Skeletal muscle cell (primary cell): ENCODE measurements around the gene ADM2.

Experiments used
- DNase-seq: peaks from one replicate; pipeline ENCODE4 v3.0.0-alpha.2; 2010; ENCODE audit warnings: low read depth
- H3K4me3 ChIP-seq: 2 replicates; pipeline ENCODE4 v1.5.1; 2011; ENCODE audit warnings: low read depth, mild to moderate bottlenecking, control low read depth, low read length, moderate library complexity

ADM2 gene

GRCh38 chr22:50520826-50521453 is 39.6 kb downstream of the ADM2 start:
- DNase-seq, result no peak
- no peak overlapping the region for H3K4me3 ChIP-seq

DNA sequence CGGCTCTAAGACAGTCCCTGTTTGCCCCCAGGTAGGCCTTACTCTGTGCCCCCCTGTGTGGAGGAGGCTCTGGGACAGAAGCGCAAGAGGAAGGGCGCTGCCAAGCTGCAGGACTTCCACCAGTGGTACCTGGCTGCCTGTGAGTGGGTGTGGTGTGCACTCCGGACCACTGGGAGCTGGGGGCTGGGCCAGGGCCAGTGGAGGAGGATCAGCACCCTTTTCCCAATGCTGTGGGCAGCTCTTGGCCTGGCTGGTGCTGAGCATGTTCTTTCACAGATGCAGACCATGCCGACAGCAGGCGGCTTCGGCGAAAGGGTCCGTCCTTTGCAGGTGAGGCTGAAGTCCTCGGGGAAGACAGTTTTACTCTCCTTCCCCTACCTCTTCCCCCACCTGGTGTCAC is 40.4 kb downstream of the ADM2 start:
- no peak for DNase-seq
- no peak overlapping the region for H3K4me3 ChIP-seq

GRCh38 chr22:50522208-50522805 is 41.0 kb downstream of the ADM2 start:
- no peak overlapping the region for H3K4me3 ChIP-seq
- DNase-seq, result no peak

- no peak overlapping the region for H3K4me3 ChIP-seq
- DNase-seq, result no peak
Measured at GRCh38 chr22:50522806-50523438, 41.6 kb downstream of the ADM2 start.

DNA sequence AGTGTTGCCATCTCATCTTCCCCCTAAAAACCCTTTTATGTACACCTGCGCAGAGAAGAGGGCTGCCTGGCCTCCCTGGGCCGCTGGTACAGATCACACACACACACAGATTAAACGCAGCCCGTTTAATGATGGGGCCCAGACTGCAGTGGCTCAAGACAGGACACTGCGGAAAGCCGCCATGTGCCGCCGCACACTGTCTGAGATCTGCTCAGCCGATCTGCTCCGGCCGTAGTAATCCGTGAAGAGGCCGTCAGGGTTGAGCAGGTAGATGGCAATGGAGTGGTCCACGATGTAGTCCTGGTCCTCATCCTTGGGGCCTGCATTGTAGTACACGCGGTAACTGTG is 42.1 kb downstream of the ADM2 start:
- H3K4me3 ChIP-seq, result no peak overlapping the region
- DNase-seq, result no peak

DNA sequence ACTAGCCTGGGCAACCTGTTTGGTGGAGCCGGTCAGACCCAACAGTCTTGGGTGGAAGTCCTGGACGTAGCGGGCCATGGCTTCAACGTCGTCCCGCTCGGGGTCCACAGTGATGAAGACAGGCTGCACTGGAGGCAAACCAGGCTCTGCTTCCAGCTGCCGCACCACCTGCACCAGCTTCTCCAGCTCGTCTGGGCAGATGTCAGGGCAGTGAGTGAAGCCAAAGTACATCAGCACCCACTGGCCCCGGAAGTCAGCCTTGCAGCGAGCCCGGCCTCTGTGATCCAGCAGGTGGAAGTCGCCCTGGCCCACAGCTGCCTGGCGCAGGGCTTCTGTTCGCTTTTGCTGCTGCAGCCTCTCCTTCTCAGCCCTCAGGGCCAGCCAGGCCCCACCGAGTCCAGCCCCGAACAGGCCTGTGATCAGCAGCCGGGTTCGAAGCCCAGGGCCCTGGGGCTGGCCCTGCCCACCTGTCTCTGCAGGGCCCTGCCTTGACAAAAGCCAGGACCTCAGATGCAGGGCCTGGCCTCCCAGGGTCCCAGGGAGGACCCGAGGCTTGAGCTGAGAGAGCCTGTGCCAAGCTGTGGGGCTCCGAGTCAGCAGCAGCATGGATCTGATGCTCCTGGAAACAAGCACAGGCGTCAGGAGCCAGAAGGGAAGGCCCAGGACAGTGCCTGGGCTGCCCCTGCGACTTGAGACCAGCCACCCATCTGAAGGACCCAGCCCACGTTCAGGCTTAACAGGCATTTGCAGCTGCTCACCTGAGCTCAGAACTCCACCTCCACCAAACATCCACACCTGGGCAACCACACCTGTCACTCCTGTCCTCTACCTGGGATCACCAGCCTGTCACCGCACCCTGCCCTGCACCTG is 42.7 kb downstream of the ADM2 start:
- no peak for DNase-seq
- H3K4me3 ChIP-seq, result peak overlapping the region; percentile 87

- DNase-seq, result no peak
- peak overlapping the region; percentile 87 for H3K4me3 ChIP-seq
Measured at GRCh38 chr22:50524676-50525103, 43.3 kb downstream of the ADM2 start.

- peak within 1 kb of the TSS; percentile 87 for H3K4me3 ChIP-seq
- peak; percentile 93 for DNase-seq
Measured at GRCh38 chr22:50525104-50525857, 43.9 kb downstream of the ADM2 start, which contains the start of gene SCO2. SCO2 (minus strand) TSS chr22:50525598; CDS start chr22:50524411, 1,187 bp downstream.

DNA sequence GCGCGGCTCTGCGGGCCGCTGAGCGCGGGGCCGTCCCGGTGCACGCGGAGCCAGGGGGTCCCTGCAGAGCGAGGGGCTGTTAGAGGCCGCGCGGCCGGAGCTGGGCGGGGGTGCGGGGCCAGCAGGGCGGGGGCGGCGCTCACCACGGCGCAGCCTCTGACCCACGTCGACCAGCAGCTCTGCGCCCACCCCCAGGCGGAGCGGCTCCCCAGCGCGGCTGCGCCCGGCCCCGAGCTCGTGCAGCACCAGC is 44.4 kb downstream of the ADM2 start:
- H3K4me3 ChIP-seq, result peak overlapping the region; percentile 87

GRCh38 chr22:50526108-50526833 is 44.9 kb downstream of the ADM2 start:
- DNase-seq, result no peak
- H3K4me3 ChIP-seq, result peak overlapping the region; percentile 87

More for the DNA sequence above, 44.4 kb downstream of the ADM2 start:
- no peak for DNase-seq

DNA sequence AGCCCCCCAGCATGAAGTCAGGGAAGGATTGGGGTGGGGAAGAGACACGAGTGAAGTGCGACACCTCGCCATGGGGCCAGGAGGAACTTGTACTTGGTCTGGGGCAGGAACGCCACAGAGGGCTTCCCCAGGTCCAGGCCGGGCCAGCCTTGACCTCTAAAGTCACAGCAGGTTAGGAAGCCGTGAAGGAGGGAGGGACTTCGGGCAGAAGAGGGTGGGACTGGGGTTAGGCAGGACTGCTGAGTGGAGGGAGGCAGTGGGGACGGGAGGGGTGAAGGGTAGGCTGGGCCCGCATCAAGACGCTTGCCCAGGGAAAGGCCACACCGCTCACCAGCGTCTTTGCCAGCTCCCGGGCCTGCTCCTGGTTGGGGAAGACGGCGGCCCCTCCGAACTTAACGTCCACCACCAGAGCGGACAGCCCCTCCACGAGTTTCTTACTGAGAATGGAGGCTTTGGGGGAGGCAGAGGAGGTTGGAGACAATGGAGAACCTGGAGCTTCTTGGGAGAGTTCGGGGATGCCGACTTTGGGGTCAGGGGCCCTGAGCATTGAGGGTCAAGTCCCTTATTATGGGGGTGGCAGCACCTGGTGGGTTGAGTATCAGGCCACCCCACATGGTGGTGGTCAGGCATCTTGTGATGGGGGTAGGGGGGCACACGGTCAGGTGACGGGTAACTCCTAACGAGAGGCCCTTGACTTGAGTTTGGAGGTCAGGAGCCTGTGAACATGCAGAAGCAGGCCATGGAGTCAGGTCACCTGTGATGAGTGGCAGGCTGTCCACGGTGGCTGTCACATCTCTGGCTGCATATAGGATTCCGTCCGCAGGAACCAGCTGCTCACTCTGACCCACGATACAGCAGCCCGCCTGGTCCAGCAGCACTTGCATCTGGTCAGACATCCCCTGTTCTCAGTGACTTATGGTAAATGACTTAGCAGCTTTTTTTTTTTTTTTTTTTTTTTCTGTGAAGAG is 45.8 kb downstream of the ADM2 start:
- no peak for DNase-seq
- H3K4me3 ChIP-seq, result peak overlapping the region; percentile 87

DNA sequence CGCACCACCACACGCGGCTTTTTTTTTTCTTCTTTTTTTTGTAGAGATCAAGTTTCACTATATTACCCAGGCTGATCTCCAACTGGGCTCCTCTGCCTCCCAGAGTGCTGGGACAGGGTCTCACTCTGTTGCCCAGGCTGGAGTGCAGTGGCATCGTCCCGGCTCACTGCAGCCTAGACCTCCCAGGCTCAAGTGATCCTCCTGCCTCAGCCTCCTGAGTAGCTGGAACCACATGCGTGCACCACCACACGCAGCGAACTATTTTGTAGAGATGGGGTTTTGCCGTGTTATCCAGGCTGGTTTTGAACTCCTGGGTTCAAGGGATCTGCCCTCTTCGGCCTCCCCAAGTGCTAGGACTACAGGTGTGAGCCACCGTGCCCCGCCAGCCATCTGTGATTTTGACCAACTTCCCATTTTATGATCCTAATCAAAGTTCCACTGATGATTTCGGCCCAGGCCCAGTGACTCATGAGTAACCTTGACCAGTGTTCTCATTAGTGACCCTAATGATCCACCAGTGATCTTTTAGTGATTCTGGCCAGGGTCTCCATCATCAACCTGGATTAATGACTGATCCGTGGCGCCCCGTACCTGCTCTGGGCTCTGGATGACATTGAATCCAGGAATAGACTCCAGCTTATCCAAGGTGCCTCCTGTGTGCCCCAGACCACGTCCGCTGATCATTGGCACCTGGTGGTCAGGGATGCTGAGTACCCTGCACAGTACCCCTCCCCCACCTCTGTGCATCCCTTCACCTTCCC is 46.8 kb downstream of the ADM2 start:
- no peak overlapping the region for H3K4me3 ChIP-seq
- DNase-seq, result no peak

- peak overlapping the region; percentile 54 for H3K4me3 ChIP-seq
- no peak for DNase-seq
Measured at GRCh38 chr22:50528682-50529415, 47.5 kb downstream of the ADM2 start.

DNA sequence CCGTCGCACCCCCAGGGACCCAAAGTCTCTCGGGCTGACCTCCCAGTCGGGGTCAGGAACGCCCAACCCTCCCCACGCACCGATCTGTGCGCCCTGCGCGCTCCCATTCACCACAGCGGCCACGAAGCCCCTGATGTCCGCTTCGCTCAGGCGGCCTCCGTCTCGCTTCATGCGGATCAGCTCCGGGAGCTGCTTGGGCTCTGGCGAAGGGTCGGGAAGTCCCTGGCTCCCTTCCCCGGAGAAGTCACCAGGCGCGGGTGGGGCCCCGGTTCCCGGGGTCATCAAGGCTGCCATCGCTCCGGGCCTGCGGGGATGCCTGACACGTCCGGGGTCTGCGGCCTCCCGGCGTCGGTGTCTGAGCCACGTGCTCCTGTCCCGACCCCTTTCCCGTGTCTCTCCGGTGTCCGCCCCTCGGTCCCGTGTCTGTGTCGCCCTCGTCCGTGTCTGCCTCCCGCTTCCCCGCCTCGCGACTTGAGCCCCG is 48.1 kb downstream of the ADM2 start:
- no peak for DNase-seq

GRCh38 chr22:50529897-50530579 is 48.7 kb downstream of the ADM2 start, which contains the start of gene TYMP:
TYMP (minus strand) TSS chr22:50530012; CDS start chr22:50529709, 303 bp downstream.
- DNase-seq, result no peak
- H3K4me3 ChIP-seq, result peak within 1 kb of the TSS; percentile 54

More for the DNA sequence above, 48.1 kb downstream of the ADM2 start:
- H3K4me3 ChIP-seq, result peak overlapping the region; percentile 54

GRCh38 chr22:50530580-50530876 is 49.2 kb downstream of the ADM2 start:
- H3K4me3 ChIP-seq, result peak overlapping the region; percentile 54
- no peak for DNase-seq
